ENCODE data around the gene PTPRR. TPM values are rescaled to one million over a fixed set of nuclear protein-coding genes. Genes with fewer than 3 reads are reported as not detected.

The PTPRR gene
- total and polyA plus RNA-seq, 4 donors = 0.02 to 0.08 TPM; not detected in 2

GRCh38 chr12:70933133-70933532, 12.6 kb upstream of the PTPRR start:
- Histone ChIP-seq H3K9me3 (ENCODE audit: control insufficient read depth in 4 of 4, low read length in 3 of 4) (no peaks in the 10 kb centered on the region), H3K9ac (ENCODE audit: low read depth in 1 of 2, low read length in 2 of 2) (no peak overlapping the region), H3K27ac (ENCODE audit: low read depth in 1 of 2, low read length in 2 of 2) (no peak overlapping the region), H3K36me3 (ENCODE audit: control insufficient read depth in 4 of 4, insufficient read depth in 3 of 4, low read depth in 1 of 4, low read length in 3 of 4) (no peaks in the 10 kb centered on the region), H3K4me3 (ENCODE audit: low read depth in 1 of 3, low read length in 3 of 3) (no peak overlapping the region), H3K4me1 (ENCODE audit: control insufficient read depth in 4 of 4, insufficient read depth in 4 of 4, low read length in 3 of 4) (no peaks in the 10 kb centered on the region), H3K27me3 (ENCODE audit: control insufficient read depth in 4 of 4, insufficient read depth in 4 of 4, low read length in 3 of 4) (peaks cover 0 to 2% (median 0%) of the 10 kb centered on the region in 4 donors)
- WGBS = 81% methylated on average over 4 of the region's 4 CpGs
- TF ChIP-seq FOXA1 (IDR thresholded peaks at IDR 0.05) (no peak), YY1 (IDR thresholded peaks at IDR 0.05) (no peak), FOXA2 (IDR thresholded peaks at IDR 0.05) (no peak), CTCF (IDR thresholded peaks at IDR 0.05; ENCODE audit: low read depth, low read length, missing input control) (no peak), EGR1 (IDR thresholded peaks at IDR 0.05; ENCODE audit: low read depth in 2 of 2) (no peak), ZBTB33 (IDR thresholded peaks at IDR 0.05) (no peak), RAD21 (IDR thresholded peaks at IDR 0.05) (no peak), HNF4A (conservative IDR thresholded peaks at IDR 0.05) (no peak), ATF3 (IDR thresholded peaks at IDR 0.05) (no peak), NR2F2 (IDR thresholded peaks at IDR 0.05) (no peak), RXRA (IDR thresholded peaks at IDR 0.05) (no peak), TAF1 (conservative IDR thresholded peaks at IDR 0.05) (no peak), JUND (IDR thresholded peaks at IDR 0.05) (no peak), REST (IDR thresholded peaks at IDR 0.05) (no peak), HNF4G (IDR thresholded peaks at IDR 0.05) (no peak), SP1 (IDR thresholded peaks at IDR 0.05) (no peak)
- no peak for DNase-seq (ENCODE audit: low spot score)

GRCh38 chr12:70929029-70929428, 8.5 kb upstream of the PTPRR start:
- no peaks in the 10 kb centered on the region for H3K4me1 ChIP-seq (ENCODE audit: control insufficient read depth in 4 of 4, insufficient read depth in 4 of 4, low read length in 3 of 4)
- H3K9ac ChIP-seq (ENCODE audit: low read depth in 1 of 2, low read length in 2 of 2) = no peak overlapping the region
- TF ChIP-seq FOXA2 (IDR thresholded peaks at IDR 0.05) (no peak), FOXA1 (IDR thresholded peaks at IDR 0.05) (no peak), YY1 (IDR thresholded peaks at IDR 0.05) (no peak), NR2F2 (IDR thresholded peaks at IDR 0.05) (no peak), REST (IDR thresholded peaks at IDR 0.05) (no peak), MAX (IDR thresholded peaks at IDR 0.05) (no peak), RXRA (IDR thresholded peaks at IDR 0.05) (no peak), HNF4G (IDR thresholded peaks at IDR 0.05) (no peak)
- no peaks in the 10 kb centered on the region for H3K36me3 ChIP-seq (ENCODE audit: control insufficient read depth in 4 of 4, insufficient read depth in 3 of 4, low read depth in 1 of 4, low read length in 3 of 4)
- no peaks in the 10 kb centered on the region for H3K9me3 ChIP-seq (ENCODE audit: control insufficient read depth in 4 of 4, low read length in 3 of 4)
- peaks cover 0 to 2% (median 0%) of the 10 kb centered on the region in 4 donors for H3K27me3 ChIP-seq (ENCODE audit: control insufficient read depth in 4 of 4, insufficient read depth in 4 of 4, low read length in 3 of 4)
- no peak for DNase-seq (ENCODE audit: low spot score)
- H3K4me3 ChIP-seq (ENCODE audit: low read depth in 1 of 3, low read length in 3 of 3) = no peak overlapping the region
- H3K27ac ChIP-seq (ENCODE audit: low read depth in 1 of 2, low read length in 2 of 2) = no peak overlapping the region

All from liver (tissue), 9 donors.